Stimulated activated CD8-positive, alpha-beta memory T cell treated with anti-CD3 and anti-CD28 coated beads, Interleukin-2, amount 100 ng/mL, for 48 hours (primary cell): Measurements from ENCODE around the gene ZNF24.

ENCODE experiments used
- DNase-seq, 2 donors: peaks; one replicate each; pipeline ENCODE4 v3.0.0-alpha.2; 2020; ENCODE audit warnings: low read depth in 2 of 2

ZNF24 gene

DNA sequence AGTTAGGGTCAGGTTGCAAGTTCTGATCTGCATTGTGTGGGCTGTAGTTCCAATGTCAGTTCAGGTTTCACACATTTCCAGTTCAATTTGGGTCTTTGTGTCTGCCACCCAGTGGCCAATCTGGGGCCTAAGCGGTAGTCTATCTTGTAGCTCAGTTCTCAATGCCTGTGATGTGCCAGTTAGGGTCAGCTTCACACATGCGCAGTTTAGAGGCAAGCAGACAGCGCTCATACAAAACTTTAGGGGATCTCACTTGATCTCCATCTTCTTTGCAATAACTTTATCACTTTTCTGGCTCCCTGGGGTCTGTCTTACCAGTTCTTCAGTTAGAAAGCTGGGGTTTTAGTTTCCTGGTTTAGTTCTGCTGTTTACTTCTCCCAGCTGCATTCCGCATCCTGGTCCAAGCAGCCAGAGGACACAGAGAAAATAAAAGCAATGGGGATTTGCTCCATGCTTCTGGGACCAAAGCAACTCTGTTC is 11.0 kb upstream of the ZNF24 start:
- peak in 1 of 2 donors; percentile 31 for DNase-seq

DNA sequence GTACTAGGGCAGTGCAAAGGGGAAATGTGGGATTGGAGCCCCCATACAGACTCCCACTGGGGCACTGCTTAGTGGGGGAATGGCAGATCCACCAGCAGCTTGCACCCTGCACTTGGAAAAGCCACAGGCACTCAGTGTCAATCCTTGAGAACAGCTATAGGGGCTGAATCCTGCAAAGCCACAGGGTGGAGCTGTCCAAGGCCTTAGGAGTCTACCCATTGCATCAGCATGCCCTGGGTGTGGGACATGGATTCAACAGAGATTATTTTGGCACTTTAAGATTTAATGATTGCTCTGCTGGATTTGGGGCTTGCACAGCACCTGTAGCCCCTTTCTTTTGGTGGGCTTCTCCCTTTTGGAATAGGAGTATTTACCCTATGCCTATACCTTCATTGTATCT is 8.6 kb upstream of the ZNF24 start:
- no peak for DNase-seq

DNA sequence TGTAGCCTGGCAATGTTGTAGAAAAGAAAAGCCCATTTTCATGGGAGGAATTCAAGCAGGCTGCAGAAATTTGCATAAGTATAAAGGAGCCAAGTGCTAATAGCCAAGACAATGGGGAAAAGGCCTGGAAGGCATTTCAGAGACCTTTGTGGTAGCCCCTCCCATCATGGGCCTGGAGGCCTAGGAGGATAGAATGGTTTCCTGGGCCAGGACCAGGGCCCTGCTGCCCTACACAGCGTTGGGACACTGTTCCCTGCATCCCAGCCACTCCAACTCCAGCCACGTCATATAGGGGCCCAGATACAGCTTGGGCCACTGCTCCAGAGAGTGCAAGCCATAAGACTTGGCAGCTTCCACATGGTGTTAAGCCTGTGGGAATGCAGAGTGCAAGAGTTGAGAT is 8.1 kb upstream of the ZNF24 start:
- DNase-seq, result no peak

DNA sequence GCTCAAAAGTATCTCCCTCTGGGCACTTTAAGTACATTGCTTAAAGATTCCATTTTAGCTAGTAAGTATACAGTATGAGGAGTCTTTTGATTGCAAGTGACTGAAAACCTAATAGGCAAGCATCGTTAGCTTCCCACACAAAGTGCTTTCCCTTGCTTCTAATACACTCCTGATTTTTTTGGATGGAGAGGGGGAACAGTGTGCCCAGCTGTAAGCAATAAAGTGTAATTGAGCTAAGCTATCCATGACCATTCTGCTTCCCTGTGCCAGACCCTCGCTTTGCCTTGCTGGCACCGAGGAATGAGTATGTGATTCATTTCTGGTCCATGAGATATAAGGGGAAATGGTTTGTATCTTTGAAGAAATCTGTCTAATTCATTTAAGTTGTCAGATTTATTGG is 3.8 kb upstream of the ZNF24 start:
- DNase-seq, result no peak

DNA sequence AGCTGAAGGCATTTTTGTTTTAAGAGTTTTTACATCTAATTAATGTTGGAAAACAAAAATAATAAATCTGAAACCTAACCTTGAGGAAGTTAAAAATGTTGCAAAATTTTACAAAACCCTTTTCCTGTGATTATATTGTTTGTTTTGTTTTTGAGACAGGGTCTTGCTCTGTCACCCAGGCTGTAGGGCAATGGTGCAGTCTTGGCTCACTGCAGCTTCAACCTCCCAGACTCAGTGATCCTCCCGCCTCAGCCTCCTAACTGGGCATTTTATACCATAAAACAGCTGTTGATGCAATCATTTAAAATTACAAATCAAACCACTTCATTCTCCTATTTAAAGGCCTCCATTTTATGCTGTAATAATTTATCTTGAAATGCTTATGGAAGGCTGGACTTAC is 1.7 kb upstream of the ZNF24 start:
- no peak for DNase-seq

DNA sequence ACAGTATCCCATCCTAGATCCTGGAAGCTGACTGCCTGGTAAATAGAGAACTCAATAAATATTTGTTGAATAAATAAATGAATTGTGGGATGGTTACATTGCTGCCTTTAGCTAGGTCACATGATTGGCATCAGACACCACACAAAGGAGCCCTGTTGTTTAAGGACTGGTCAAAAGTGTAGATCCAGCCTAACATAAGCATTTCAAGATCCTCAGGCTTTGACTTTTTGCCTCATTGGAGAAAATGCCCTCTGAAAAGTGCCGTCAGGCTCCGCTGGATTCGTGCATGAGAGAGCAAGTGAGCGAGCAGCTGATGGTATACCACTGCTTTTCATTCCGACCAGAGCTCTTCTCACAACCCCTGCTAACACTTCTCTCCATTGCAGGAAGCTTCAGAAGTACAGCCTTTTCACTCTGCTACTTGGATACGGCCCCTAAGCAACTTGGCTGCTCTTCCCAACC is 1.3 kb upstream of the ZNF24 start:
- no peak for DNase-seq

DNA sequence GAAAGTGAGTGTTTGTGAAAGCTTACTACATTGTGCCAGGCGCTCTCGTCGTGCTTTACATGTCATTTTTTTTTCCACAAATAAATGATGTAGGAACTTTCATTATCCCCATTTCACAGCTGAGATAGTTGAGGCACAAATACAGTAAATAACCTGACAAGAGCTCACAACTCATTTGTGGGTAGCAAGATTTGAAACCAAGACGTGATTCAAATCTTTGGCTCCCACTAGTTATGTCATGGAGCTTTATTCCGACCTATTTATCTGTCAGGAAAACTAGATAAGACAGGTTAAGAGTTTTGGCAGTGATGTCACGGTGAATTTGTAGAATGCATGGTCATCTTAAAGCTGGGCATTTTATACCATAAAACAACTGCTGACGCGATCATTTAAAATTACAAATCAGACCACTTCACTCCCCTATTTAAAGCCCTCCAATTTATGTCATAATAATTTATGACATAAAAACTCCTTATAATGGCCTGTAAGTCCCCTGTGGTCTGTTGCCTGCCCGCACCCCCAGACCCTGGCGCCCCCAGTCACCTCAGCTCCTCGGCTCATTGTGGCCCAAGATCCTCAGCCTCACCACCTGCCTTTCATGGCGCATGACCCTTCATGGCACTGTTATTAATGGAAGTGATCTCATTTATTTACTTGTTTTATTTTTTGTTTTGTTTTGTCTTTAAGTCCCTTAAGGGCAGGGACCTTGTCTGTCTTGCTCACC is 678 bp upstream of the ZNF24 start:
- no peak for DNase-seq

DNA sequence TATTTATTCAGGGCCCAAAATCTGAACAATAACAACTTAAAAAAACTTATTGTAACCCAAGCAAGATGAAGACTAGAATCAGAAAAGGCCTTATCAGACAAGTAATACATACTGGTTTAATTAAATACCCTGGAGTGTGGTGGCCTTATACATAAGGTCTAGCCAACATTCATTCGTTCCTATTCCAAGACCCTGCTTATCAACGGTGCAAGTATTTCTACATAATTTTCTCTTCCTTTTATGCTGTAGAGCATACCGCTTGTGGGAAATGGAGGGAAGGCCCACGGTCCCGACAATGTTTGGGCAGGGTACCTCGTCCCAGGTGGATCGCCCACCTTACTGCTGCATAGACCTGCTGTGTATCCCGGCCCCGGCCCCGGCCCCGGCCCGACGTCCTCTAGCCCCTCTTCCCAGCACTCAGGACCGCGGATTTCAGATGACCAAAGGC is 708 bp downstream of the ZNF24 start:
- DNase-seq, result no peak

DNA sequence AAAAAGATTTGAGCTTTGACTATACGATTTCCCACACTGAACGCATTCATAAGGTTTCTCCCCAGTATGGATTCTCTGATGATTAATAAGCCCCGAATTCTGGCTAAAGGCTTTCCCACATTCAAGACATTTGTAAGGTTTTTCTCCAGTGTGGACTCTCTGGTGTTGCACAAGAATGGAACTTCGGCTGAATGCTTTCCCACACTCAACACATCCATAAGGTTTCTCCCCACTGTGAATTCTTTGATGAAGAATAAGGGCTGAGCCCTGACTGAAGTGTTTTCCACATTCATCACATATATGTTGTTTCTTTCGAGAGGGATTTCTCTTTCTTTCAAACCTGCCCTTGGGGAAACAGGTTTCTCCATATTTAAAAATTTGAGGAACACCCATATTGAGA is 6.9 kb downstream of the ZNF24 start:
- DNase-seq, result no peak

DNA sequence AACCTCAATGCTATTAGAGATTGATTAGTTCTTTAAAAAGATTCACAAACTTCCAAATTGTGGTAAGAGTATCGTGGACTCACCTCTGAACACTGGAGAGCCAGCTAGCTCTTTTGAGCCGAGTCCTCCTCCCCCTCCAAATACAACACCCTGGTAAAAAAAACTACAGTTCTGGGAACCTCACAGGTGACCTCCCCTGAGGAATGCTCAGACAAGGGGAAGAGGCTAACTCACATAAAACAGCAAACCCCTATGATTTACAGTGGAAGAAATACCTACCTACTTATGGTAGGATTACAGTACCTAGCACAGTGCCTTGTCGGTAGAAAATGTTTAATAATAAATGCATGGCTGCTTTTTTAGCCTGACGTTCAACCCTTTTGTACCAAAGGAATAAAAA is 8.4 kb downstream of the ZNF24 start:
- DNase-seq, result no peak

DNA sequence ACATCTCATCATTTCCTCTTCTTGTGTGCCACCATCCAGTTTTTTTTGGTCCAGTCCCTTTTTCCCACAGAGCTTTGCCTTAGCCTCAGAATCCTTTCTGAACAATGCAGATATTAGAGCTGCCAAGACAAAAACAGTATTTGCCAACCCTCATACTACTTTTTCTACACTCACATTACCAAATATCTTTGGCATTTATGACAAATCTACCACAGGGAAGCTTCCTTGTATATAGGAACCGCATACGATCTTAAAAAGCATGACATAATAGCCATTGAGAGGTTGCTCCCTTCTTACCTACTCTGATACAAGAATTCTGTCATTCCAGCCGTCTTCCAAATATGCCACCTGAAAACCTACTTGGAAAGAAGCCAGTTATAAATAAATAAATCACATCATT is 9.4 kb downstream of the ZNF24 start:
- DNase-seq, result no peak

DNA sequence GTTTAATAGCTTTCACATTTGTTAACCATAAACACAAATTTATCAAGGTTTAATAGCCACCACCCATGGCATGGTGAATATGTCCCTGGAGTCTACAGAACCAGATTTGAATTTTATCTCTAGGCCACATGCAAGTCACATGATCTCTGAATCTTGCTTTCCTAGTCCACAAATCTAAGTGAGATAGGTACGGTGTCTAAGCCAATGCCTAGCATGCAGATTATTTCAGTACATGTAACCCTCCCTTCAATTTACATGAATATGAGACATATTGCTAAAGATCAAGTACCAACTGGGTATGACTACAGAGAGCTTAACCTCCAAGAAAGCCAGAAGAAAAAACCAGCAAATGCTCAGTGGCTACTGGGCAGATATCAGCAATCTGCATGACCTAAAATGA is 10.0 kb downstream of the ZNF24 start:
- no peak for DNase-seq

DNA sequence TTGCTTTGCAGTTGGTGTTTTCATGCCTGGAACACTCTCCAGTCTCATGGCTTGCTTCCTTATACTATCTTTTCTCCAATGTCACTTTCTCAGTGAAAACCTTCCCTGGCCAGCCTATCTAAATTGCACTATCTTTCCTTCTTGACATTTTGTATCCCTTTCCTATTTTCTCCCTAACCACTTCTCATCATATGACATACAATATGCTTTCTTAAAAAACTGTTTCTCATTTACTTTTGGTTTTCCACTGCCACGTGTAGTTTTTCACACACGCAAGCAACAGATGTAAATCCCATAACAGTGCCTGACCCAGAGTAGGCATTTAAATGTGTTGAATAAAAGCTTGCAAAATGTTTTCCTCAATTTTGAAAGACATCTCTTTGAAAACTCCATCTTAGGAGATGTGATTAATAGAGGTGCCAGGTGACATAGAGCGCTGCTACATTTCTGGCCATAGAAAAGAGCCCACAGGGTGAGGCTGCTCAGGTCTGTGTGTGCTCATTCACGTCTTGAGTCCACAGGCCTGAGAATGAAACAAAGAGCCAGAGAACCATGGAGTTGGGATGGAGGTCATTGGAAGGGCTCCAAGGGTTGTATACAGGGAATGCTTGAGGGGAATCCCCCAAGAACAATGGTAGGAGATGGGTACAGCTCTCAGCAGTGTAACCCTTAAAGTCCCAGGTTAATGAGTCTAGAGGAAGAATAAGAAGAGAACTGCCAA is 12.7 kb downstream of the ZNF24 start:
- DNase-seq, result no peak

DNA sequence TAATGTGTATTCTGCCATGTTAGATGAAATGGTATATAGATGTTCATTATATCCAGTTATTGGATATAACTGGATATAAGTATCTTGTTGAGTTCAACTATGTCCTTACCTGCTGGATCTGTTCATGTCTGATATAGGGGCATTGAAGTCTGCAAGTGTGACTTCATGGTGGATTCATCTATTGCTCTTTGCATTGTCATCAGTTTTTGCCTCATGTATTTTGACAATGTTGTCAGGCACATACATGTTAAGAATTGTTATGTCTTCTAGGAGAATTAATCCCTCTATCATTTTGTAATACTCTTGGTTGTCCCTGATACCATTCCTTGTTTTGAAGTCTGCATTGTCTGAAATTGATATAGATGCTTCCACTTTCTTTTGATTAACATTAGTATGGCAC is 15.4 kb downstream of the ZNF24 start:
- DNase-seq, result no peak

DNA sequence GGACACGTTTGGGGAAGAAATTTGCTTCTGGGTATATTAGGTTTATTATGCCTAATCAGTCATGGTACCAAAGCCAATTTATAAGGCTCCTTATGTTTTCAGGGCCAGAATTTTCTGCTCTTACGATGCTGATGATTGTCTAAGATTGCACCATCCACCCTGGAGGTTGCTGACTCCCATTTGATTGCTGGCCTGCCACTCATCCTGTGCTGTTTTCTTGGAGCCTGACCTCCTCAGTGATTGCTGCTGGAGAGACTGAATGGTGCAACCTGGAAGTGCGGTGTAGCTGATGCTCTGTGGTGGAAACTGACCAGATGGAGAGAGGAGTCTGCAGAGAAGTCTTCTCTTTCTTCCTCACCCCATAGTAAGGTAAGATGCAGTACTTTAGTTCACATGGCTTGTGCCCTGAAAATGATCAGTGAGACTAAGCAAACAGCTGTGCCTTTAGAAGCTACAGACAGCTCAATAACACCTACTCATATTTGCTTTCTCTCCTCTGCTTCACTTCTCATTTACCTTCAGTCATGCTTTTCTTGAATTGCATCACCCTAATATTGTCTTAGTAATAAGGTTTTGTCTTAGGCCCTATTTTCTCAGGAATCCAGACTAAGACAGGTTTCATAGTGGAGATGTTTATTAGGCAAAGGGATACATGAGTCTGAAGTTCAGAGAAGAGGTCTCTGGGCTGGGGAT is 17.4 kb downstream of the ZNF24 start:
- DNase-seq, result no peak

DNA sequence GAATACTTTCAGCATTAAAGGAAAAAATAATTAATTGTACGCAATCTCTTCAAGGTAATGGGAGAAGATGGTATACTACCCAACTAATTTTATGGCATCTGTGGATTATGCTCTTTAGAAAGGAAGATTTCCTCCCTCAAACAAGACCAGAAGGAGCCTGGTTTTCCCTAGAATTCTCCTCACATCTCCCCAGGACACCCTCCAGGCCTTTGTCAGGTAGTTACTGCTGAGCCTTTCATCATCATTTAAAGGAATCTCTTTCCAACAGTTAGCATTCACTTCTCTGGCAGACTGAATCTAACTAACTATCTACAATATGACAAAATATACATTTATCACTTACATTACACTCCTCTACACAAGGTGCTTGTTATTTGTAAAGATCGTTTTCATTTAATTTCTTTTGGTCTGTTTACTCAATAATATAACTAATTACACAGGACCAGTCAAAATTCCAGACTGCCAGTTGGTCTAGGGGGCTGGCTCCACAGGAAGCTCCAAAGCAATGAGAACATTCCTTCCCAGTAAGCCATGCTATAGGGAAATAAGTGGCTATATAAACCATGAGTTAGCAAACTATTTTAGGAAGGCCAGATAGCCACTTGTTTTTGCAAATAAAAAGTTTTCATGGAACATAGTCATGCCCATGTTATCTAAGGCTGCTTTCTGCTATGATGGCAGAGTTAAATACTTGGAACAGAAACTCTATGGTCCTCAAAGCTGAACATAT is 19.1 kb downstream of the ZNF24 start:
- no peak for DNase-seq

DNA sequence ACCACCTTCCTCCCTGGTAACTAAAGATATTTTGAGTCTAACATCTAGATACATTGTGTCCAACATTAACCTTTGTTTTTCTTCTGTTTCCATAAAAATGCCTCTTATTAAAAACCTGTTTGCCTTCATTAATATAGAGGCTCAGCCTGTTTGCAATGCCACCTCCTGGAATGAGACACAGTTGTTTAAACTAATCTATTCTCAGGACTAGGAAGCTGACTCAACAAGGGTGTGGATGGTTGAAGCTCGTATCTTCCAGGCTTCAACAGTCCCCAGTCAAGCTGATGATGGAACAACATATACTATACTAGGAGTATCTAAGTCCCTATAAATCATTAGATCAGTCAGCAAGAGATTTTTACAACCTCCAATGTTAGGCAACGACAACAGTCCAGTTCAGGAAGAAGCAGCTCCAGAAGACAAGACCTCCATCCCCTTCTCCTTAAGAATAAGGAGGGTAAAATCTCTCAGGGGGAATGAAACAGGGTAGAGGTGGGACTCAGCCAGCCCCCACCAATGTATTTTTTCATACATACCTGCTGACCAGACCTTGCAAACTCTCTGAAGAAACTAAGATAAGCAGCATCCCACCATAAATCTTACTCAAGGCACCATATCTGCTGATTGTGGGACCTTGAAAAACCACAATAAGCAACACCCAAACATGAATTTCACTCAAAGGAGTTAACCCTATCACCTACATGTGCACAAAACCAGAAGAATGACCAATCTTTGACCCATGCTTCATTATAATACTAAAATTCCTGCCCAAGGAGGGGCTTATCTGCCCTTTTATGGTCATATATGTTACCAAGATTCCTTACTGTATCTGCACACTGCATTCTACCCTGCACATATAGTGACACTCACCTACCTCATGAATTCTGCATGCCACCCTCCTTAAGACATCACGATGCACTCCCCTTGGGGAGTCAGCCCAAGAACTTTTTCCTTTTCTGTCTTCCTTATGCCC is 21.4 kb downstream of the ZNF24 start:
- DNase-seq, result no peak

DNA sequence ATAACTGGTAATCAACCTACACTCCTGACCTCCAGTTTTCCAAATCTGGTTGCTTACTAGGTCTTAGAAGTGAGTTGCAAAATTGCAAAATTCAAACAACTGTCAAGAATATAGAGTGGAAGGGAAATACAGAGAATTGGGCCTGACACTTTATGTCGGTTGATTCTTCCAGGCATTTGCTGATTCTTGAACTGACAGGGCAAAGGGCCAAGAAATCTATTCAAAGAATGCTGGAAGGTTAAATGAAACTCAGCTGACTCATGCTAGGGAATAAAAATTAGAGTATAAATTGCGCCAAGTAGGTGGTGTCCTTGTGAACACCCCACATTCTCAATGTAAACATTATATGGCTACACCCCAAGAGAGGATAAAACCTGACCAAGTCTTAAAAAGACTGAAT is 32.7 kb downstream of the ZNF24 start:
- DNase-seq, result no peak

DNA sequence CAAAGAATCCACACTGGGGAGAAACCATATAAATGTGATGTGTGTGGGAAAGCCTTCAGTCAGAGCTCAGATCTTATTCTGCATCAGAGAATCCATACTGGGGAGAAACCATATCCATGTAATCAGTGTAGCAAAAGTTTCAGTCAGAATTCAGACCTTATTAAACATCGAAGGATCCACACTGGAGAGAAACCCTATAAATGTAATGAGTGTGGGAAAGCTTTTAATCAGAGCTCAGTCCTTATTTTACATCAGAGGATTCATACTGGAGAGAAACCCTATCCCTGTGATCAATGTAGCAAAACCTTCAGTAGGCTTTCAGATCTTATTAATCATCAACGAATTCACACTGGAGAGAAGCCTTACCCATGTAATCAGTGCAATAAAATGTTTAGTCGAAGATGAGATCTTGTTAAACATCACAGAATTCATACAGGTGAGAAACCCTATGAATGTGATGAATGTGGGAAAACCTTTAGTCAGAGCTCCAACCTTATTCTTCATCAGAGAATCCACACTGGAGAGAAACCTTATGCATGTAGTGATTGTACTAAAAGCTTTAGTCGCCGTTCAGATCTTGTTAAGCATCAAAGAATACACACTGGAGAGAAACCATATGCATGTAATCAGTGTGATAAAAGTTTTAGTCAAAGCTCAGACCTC is 37.5 kb downstream of the ZNF24 start:
- DNase-seq, result no peak

DNA sequence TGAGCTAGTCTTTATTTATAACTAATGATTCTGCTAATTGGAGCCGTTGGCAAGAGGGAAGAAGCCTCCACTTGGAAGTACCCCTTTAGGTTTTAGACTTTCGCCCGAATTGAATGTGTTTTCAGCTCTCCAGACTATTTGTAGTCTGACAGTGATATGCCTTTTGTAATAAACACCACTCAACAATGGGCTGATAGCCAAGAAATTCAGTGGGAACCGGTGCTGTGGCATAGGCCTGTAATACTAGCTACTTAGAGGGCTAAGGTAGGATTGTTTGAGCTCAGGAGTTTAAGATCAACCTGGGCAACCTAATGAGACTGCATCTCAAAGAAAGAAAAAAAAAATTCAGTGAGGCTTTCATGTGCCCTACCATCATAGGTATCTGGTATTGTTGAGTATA is 40.6 kb downstream of the ZNF24 start:
- DNase-seq, result no peak
